Urothelium cell line (cell line): Measurements from ENCODE around the gene ZNF618.
A peak's percentile ranks its signal among the peaks of the same experiment; 100 is the strongest.

ENCODE experiments used
- DNase-seq: peaks from one replicate; pipeline ENCODE4 v3.0.0; 2011; ENCODE audit warnings: low spot score, mixed read lengths
- FAIRE-seq: peaks from 2 replicates; lab custom pipeline; 2011; peaks lifted over from hg19 to GRCh38; lab: Jason Lieb, UNC

ZNF618 gene

DNA sequence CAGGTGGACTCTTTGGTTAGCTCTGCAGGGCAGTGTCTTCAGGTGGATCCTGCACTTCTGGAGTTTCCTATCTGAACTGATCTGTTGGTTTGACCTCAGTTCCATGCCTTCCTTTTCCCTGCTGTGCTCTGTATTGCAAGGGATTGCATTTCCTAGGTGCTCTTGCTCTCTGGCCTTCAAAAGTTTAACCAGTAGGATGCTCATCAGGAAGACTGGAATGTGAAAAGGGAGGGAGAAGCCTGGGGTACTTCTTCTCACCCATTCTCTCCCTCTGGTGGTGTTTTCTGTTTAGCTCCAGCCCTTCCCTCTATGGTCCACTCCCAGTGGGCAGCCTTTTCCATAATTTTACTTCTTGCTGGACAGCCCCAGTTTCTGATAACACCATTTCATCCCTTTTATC lies 78.5 kb downstream of the ZNF618 start:
- no peak for FAIRE-seq
- no peak for DNase-seq

DNA sequence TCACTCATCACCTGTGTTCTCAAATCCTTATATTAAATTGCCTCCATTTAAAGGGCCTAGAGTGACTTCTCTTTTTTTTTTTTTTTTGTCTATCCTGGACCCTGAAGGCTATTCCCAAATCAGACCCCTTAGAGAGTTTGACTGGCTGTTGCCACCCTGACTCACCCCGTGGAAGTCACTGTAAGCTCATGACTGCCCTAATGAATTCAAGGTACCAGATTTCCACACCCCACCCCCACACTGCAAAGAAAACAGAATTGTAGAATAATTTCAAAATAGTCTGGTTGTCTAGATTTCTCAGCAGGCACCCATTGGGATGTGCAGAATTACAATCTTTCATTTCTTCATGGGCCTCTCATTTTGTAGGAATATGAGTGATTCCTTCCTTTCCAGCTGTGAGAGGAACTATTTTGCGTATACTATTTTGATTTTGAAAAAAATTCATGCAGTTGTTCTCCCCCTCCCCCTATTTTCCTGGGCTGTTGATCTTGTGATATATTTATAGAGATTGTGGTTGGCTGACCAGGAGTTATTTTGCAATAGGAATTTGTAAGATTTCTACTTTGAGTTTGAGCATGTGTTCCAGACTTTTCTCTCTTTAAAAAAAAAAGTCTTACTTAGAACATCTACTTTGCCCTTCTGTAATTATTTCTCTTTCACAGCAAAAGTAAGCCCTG lies 79.1 kb downstream of the ZNF618 start:
- FAIRE-seq (no peak), DNase-seq (no peak)

DNA sequence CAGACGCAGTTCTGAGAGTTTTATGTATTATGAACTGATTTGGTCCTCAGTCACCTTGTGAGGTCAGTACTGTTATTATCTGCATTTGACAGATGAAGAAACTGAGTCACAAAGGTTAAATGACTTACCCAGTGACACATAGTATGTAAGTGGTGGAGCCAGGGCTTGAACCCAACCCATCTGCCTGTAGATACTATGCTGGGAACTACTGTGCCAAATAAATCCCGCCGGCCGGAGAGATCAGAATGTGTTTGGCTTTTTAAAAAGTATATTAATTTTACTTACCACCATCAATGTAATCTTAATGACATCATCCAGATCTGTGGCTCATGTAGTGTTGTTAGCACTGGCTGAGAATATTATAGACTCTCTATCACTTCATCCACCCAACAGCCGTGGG lies 80.8 kb downstream of the ZNF618 start:
- FAIRE-seq (no peak), DNase-seq (no peak)

DNA sequence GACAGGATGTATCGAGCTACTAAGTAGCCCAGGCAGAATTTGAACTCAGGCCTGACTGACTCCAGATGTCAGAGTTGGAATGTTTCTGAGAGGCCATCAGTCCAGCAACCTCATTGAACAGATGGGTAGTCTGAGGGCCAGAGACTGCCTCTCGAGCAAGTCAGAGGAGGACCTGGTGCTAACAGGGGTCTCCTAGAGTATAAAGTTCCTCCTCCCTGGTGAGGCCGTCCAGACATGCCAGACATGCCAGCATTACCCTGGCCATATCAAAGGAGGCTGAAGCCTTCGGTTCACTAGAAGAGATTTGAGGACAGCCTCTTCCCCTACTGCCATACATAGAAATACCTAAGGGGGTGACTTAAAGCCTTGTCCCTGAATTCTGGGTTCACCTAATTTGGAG lies 81.2 kb downstream of the ZNF618 start:
- FAIRE-seq (no peak), DNase-seq (no peak)

DNA sequence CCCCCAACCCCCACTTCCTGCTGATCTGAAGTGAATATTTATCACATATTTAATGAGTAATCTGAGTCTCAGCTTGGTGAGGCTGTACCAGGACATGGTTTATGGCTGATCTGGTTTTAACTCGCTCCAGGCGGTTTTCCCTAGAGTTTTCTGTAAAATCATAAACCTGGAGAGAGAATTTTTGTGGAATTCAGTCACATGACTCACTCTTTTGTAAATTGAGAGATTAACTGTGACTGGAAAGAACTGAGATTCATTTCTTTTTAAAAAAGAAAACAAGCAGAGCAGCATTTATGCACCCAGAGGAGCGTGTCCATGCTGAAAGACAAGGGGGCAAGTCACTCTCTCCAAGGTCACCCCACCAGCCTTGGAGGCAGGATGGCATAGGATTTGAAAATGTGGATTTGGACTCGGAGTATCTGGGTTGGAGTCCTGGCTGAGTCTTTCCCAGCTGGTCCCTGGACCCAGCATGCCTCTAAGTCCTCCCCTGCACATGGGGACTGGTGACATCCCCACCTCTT lies 81.8 kb downstream of the ZNF618 start:
- peak; percentile 65 for DNase-seq

DNA sequence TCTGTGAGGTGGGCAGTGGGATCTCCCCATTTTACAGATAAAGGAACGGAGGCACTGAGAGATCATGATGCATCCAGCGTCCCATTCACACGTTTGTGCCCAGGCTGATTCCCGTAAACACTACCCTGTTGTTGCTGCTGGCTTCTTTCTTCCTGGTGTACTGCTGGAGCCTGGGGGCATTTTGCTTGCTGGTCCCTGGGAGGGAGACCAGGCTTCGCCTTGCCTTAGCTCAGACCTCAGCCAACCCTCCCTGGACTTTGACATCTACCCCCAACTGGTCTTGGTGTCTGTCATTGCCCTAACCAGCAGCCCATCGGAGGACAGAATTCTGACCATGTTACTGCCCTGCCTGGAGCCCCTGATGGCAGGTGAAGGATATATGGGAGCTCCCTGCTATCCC lies 82.4 kb downstream of the ZNF618 start:
- FAIRE-seq (no peak), DNase-seq (no peak)

More for the DNA sequence above, 81.8 kb downstream of the ZNF618 start:
- no peak for FAIRE-seq

DNA sequence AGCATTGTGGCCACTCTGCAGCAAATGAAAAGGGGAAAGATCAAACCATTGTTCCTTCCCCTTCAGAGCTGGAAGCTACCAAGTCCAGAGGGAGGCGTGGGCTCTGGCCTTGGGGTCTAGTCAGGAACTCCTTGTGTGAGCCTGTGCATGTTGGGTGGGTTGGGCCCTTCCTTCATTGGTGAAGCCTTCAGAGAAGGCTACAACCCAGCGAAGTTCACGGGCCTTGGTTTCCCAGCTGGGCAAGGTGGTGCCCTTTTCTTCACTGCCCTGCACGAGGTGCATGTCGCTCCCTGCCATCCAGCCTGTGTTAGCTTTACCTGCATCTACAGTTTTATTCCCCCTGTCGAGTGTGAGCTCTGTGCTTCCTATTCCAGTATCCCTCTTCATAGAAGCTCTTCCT lies 84.7 kb downstream of the ZNF618 start:
- no peak for DNase-seq
- no peak for FAIRE-seq

DNA sequence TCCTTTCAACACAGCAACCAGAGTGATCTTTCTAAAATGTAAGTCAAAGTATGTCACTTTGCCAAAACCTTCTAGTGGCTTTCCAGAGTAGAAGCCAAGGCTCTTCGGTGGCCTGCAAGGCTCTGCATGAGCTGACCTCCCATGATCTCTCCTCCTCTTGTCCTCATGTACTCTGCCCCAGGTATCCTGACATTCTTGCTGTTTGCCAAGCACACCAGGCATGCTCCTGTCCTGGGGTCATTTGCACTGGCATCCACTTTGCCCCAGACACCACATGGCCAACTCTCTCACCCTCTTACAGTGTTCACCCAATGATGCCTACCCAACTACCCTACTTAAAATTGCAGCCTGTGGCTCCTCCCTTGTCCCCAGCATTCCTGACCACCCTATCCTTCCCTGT lies 86.3 kb downstream of the ZNF618 start:
- DNase-seq (no peak), FAIRE-seq (no peak)

DNA sequence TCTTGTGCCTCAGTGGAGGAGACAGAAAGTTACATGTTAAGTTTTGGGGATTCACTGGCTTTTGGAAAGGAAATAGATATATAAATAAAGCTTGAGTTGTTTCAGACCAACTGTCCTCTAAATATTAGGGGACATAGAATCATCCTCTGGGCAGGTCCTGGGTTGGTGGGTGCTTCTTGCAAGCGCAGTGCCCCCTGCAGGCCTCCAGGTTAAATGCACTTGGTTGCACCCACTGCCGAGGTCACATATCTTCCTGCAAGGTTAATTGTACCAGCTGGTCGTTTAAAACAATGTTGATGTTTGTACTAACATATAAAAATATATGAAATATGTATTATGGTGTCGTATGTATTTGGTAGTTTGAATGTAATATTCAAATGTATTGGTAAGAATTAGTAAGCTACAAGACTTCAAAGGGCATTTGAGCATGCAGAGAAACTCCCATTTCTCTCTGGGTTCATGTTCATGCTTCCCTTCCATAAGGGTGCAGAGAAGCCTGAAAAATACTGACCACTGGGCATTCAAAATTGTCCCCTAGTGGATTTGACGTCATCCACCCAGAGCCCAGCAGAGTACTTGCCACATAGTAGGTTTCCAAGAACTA lies 87.0 kb downstream of the ZNF618 start:
- DNase-seq (peak; percentile 36), FAIRE-seq (no peak)

DNA sequence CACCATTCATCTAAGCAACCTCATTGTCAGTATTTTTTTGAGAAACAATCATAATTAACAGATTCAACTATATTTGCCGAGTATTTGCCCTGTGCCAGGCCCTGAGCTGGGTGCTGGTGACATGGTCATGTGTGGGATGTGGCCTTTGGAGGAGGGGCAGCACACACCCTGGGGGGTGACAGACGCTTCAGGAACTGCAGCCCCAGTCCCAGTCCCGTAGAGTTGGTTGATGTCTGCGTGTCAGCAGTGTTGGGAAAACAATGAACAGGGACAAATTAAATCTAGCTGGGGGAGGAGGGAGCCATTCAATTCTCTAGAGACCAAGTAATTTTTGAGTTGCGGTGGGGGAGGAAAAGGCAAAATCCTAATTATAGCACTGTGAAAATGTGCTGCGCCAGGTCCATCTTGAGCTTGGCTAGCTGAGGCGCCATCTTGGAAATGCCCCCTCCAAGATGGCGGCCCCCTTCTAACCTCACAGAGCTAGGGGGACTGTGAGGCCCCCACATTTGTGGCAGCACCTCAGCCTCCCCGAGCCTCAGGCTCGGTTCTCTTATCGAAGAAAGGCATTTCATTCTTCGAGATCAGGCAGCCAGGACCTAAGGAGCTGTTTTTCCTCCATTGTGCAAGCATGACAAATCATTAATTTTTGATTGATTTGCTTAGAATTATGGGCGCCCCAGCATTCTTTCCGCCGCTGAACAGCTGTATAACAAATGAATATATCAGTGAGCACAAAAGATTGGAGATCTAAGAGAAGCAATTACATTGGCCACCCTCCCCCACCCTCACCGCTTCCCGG lies 87.8 kb downstream of the ZNF618 start:
- DNase-seq (no peak), FAIRE-seq (no peak)

DNA sequence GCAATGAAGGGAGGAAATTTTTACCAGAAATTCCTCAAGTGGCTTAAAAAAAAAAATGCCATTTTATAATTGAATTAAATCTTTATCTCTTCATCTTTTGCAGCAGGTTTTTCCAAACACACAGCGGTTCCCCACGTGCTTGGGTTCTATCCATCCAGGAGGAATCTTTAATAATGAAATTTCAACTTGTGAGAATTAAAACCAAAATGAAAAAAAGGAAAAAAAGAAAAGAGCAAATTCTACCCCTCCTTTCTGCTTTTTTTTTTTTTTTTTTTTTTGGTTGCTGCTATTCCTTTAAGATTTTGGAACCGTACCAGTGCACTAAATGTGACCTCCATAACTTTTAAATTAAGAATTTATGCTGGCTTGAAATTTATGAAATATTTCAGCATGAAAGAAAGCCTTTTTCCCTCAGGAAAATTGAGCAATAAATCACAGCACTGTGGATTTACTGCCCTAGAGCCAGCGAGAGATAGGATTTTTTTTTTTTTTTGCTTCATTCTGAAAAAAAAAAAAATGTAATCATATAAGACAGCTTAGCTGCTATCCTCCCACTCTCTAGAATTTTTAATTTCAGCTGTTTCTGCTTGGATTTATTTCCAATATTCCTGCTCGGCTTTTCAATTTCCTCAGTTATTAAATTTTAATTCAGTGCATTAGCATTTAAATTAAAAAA lies 88.5 kb downstream of the ZNF618 start:
- FAIRE-seq, result no peak
- DNase-seq, result no peak

DNA sequence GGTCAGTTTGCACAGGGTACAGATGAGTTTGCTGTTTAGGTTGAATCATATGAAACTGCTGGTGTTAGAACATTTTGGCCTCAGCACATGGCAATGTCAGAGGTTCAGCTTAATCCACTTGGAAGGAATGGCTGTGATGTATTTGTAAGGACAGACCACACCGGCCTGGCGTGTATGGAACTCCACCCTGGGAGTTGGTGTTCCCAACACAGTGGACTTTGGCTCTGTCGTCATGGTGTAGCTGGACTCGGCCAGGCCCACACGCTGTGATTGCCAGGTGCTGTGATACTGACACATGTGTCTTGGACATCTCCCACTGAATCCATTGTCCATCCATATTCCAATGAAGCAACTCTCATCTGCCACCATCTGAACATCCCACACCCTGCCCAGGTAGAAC lies 90.3 kb downstream of the ZNF618 start:
- FAIRE-seq (no peak), DNase-seq (no peak)

DNA sequence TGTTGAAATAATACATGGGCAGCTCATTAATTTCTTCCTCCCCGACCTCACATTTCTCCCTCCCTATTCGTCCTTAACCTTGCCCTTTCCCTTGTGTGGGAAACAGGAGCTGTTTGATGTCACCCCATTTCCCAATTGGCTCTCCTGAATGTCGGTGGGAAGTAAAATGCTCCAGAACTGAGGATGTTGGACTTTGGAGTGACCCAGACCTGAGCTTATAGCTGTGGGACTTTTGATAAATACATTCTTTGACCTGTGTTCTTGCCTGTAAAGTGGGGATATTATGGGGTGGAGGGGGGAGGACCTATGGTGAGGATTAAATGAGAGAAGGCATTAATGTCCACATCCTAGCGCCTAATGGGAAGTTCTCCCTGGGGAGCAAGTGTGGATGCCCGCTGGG lies 91.3 kb downstream of the ZNF618 start:
- DNase-seq (no peak), FAIRE-seq (no peak)

DNA sequence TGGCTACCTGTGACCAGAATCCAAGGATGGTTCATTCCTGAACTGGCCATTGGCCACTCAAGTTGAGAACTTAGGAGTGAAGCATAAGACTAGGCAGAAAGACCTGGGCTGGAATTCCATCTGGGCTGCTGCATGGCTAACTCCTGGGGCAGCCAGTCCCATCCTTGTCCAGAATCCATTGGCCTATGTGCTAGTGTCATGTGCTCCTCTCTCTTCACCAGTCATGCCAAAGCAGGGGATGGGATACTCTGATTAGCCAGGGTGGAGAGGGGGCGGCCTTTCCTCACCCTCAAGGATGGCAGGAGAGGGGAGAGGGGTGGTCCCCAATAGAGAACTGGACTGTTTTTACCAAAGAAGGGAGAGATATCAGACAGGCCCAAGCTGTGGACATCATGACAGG lies 93.2 kb downstream of the ZNF618 start:
- FAIRE-seq, result no peak
- no peak for DNase-seq

DNA sequence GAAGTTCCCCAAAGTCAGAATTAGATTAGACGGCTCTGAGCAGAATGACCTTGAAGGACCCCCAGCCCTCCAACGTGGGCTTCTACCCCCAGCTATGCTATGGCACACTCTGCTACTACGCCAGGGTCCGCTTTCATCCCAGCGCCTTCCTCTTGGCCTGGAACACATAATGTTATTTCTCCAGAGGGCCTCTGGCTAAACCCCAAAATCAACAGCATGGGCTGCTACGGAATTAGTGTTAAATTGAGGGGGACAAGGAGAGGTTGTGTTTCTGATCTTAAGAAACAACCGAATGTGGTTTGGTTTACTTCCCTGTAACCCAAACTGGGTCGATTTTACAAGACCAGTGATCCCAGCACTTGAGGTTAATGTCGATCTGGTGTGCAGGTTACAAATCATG lies 97.1 kb downstream of the ZNF618 start:
- DNase-seq (no peak), FAIRE-seq (no peak)

DNA sequence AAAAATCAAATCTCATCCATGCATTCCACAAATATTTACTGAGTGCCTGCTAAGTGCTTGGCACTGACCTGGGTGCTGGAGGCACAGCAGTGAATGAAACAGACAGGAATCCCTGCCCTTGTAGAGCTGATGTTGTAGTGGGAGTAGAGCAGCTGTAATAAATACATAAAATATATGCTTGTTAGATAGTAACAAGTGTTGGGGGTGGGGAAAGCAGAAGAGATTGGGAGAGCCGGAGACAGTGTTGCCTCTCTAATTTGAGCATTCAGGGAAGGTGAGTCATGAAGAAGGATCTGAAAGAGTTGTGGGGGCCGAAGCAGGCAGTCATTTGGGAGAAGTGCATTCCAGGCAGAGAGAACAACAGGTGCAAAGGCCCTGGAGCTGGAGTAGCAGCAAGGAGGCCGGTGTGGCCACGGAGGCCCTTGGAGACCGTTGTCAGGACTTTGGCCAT lies 97.9 kb downstream of the ZNF618 start:
- DNase-seq (peak; percentile 39), FAIRE-seq (no peak)

DNA sequence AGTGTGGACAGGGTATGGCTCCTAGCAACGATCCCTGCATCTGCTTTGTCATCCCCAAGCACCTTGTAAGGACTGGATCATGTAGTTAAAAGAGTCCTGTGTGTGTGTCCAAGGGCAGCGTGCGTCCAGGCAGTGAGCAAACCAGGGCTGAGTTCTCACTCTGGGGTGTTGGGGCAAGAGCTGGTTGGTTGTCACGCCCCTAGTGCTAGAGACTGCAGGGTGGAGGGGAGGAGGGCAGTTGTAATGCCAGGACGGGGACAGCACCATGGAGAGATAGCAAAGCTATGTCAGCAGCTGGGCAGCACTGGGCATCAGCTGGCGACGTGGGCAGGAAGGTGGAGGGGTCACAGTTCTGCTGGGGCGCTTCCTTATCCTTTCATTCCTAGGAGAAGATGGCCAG lies 100.8 kb downstream of the ZNF618 start:
- DNase-seq (no peak), FAIRE-seq (no peak)

DNA sequence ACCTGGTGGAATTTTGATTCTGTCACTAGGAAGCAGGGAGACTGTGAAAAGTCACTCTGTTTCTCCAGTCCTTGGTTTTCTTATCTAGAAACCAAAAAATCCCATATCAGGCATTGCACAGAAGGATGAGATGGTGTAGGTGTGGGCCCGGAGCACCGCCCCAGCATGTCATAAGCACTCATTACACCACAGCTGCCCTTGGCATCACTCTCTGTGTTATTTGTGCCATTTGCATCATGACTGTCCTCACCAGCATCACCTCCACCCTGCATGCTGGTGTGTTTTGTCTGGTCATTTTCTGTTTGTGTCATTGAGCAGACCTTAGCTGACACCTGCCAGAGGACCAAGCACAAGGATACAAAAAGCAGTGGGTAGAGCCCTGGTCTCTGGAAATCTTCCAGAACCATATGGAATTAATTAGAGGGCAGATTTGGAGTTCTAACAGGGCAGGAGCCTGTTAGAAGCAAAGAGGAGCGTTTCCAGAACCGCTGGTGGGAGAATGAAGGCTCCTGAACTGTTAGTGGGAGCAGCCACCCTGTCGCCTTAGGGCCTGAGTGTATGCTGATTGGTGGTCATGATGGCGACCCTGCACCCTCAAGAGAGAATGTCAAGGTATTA lies 102.7 kb downstream of the ZNF618 start:
- FAIRE-seq, result no peak
- DNase-seq, result no peak

DNA sequence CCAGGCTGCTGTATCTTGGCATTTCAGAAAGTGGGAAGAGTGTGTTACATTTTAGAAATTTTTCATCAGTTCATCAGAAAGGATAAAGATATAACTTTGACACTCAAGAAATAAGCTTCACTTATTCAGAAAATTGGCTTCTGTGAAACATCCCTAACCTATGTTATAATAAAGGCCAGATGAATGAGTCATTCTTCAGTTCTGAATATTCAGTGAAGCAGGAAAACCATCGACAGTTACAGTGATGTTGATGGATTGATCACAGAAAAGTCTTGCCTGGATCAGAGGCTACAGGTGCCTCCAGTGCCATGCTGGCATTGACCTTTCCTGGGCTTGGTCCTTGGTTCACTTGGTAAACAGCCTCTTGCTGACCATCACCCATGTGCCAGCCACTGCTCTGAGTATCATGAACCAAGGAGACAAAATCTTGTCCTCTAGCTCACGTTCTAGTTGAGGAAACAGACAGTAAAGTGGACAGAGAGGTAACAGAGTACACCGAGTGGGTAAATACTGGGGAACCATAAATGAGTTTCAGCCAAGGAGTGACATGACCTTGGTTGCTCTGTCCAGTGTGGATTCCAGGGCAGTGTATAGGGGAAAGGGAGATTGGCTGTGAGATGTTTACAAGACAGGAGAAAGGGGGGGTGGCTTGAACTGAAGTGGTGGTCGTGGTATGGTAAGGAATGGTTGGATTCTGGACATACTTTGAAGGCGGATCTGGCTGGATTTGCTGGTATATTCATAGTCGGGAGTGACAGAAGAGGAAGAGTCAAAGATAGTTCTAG lies 103.4 kb downstream of the ZNF618 start:
- DNase-seq (no peak), FAIRE-seq (no peak)
